Thyroid gland (tissue), 4 donors: Measurements from ENCODE around the gene PYHIN1. TPM values are rescaled to one million over a fixed set of nuclear protein-coding genes. Genes with fewer than 3 reads are reported as not detected.

Experiments
- DNase-seq, 2 donors: peaks; one replicate each; pipeline ENCODE4 v3.0.0-alpha.2; 2019
- H3K27ac ChIP-seq, 3 donors: fragments of 200-600 bp; sonication (generic); 1 replicate in 2 of 3; 2 replicates in 1 of 3; pipeline ENCODE4 v1.5.1; 2016 to 2019; ENCODE audit warnings: mild to moderate bottlenecking in 1 of 3, moderate library complexity in 1 of 3
- H3K27me3 ChIP-seq: fragments of 200-600 bp; sonication (generic); one replicate; pipeline ENCODE4 v1.5.1; 2019
- H3K36me3 ChIP-seq, 2 donors: fragments of 200-600 bp; sonication (generic); one replicate each; pipeline ENCODE4 v1.5.1; 2016 to 2019
- H3K4me1 ChIP-seq, 2 donors: fragments of 200-600 bp; sonication (generic); one replicate each; pipeline ENCODE4 v1.5.1; 2017 to 2019
- H3K4me3 ChIP-seq, 3 donors: fragments of 200-600 bp; sonication (generic); replicated peaks in 1 of 3; 1 replicate in 2 of 3; 2 replicates in 1 of 3; pipeline ENCODE4 v1.5.1; 2016; ENCODE audit warnings: mild to moderate bottlenecking in 1 of 3
- H3K9me3 ChIP-seq: fragments of 200-600 bp; sonication (generic); one replicate; pipeline ENCODE4 v1.5.1; 2017
- POLR2A ChIP-seq, 2 donors: fragments of 450-650 bp; IDR thresholded peaks; one replicate each; pipeline ENCODE4 v1.6.1; 2017; ENCODE audit warnings: antibody characterized with exemption in 2 of 2, mild to moderate bottlenecking in 2 of 2, moderate library complexity in 1 of 2
- WGBS, 2 donors: methylation state at CpG; one replicate each; pipeline ENCODE4 v1.1.5; 2017; 5-methylcytosine and 5-hydroxymethylcytosine counted together
- intact Hi-C: fragments of 100-400 bp; cut with DNase I; formaldehyde crosslinking; loops from one replicate; pipeline ENCODE4 v1.15.1; 2023
- total RNA-seq, 4 donors: library from RNA; depleted of rRNA; stranded (reverse); fragments of >200 nt; gene quantifications; one replicate each; pipeline ENCODE4 v1.2.3, GENCODE V29; 2016
- TF ChIP-seq, protein P1 (sequence below), 6 experiments: fragments of 200-600 bp in 3 of 6; fragments of 450-650 bp in 3 of 6; sonication (generic) in 3 of 6; IDR thresholded peaks; one replicate each; pipeline ENCODE4 v1.5.1; 2016 to 2019; ENCODE audit warnings: antibody characterized with exemption in 6 of 6, mild to moderate bottlenecking in 2 of 6, inconsistent platforms in 1 of 6, moderate library complexity in 1 of 6

The PYHIN1 gene
- total RNA-seq, 4 donors from 2014 or later: 0.78 to 2.6 (median 1.8) TPM

- Histone ChIP-seq H3K27ac (no peak overlapping the region), H3K4me3 (no peak overlapping the region), H3K9me3 (no peaks in the 10 kb centered on the region), H3K4me1 (no peaks in the 10 kb centered on the region), H3K36me3 (no peaks in the 10 kb centered on the region), H3K27me3 (no peaks in the 10 kb centered on the region)
- TF ChIP-seq, protein P1, sequence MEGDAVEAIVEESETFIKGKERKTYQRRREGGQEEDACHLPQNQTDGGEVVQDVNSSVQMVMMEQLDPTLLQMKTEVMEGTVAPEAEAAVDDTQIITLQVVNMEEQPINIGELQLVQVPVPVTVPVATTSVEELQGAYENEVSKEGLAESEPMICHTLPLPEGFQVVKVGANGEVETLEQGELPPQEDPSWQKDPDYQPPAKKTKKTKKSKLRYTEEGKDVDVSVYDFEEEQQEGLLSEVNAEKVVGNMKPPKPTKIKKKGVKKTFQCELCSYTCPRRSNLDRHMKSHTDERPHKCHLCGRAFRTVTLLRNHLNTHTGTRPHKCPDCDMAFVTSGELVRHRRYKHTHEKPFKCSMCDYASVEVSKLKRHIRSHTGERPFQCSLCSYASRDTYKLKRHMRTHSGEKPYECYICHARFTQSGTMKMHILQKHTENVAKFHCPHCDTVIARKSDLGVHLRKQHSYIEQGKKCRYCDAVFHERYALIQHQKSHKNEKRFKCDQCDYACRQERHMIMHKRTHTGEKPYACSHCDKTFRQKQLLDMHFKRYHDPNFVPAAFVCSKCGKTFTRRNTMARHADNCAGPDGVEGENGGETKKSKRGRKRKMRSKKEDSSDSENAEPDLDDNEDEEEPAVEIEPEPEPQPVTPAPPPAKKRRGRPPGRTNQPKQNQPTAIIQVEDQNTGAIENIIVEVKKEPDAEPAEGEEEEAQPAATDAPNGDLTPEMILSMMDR (IDR thresholded peaks at IDR 0.05): no peak
- no peak for TF ChIP-seq POLR2A (IDR thresholded peaks at IDR 0.05)
- intact Hi-C loops: no loop called here
- WGBS, 2 donors: 82% methylated on average over 2 of the region's 2 CpGs
- no peak for DNase-seq
Observed at GRCh38 chr1:158942490-158942889, 11.1 kb downstream of the PYHIN1 start.

- H3K4me1 ChIP-seq: no peaks in the 10 kb centered on the region
- no peaks in the 10 kb centered on the region for H3K36me3 ChIP-seq
- no peak for DNase-seq
- intact Hi-C loops: no loop called here
- no peak for TF ChIP-seq POLR2A (IDR thresholded peaks at IDR 0.05)
- TF ChIP-seq, protein P1 (IDR thresholded peaks at IDR 0.05): no peak
- 73 to 76% methylated on average over 1 of the region's 1 CpG for WGBS, 2 donors
- H3K9me3 ChIP-seq: no peaks in the 10 kb centered on the region
- H3K27ac ChIP-seq: no peak overlapping the region
- no peaks in the 10 kb centered on the region for H3K27me3 ChIP-seq
- no peak overlapping the region for H3K4me3 ChIP-seq
Observed at GRCh38 chr1:158943059-158943458, 11.7 kb downstream of the PYHIN1 start.

GRCh38 chr1:158945061-158945460 lies 13.7 kb downstream of the PYHIN1 start:
- TF ChIP-seq, protein P1 (IDR thresholded peaks at IDR 0.05): no peak
- no peak for TF ChIP-seq POLR2A (IDR thresholded peaks at IDR 0.05)
- Histone ChIP-seq H3K4me3 (no peak overlapping the region), H3K4me1 (no peaks in the 10 kb centered on the region), H3K27ac (no peak overlapping the region), H3K9me3 (no peaks in the 10 kb centered on the region), H3K36me3 (no peaks in the 10 kb centered on the region), H3K27me3 (no peaks in the 10 kb centered on the region)
- 69% methylated on average over 2 of the region's 2 CpGs for WGBS, 2 donors
- no peak for DNase-seq
- intact Hi-C loops: no loop called here

GRCh38 chr1:158946785-158947184 lies 15.4 kb downstream of the PYHIN1 start:
- Histone ChIP-seq H3K4me3 (no peak overlapping the region), H3K36me3 (no peaks in the 10 kb centered on the region), H3K27ac (no peak overlapping the region), H3K27me3 (no peaks in the 10 kb centered on the region), H3K9me3 (no peaks in the 10 kb centered on the region), H3K4me1 (no peaks in the 10 kb centered on the region)
- TF ChIP-seq, protein P1 (IDR thresholded peaks at IDR 0.05): no peak
- no peak for TF ChIP-seq POLR2A (IDR thresholded peaks at IDR 0.05)
- intact Hi-C loops: no loop called here
- no peak for DNase-seq

- H3K4me1 ChIP-seq: no peaks in the 10 kb centered on the region
- no peaks in the 10 kb centered on the region for H3K27me3 ChIP-seq
- H3K9me3 ChIP-seq: no peaks in the 10 kb centered on the region
- WGBS, 2 donors: 86% methylated on average over 15 of the region's 15 CpGs
- H3K36me3 ChIP-seq: no peaks in the 10 kb centered on the region
- intact Hi-C loops: no loop called here
- no peak overlapping the region for H3K27ac ChIP-seq
- no peak for TF ChIP-seq POLR2A (IDR thresholded peaks at IDR 0.05)
- TF ChIP-seq, protein P1 (IDR thresholded peaks at IDR 0.05): no peak
- DNase-seq: no peak
- no peak overlapping the region for H3K4me3 ChIP-seq
Observed at GRCh38 chr1:158951956-158952355, 20.6 kb downstream of the PYHIN1 start.
